NCI-H1694 treated with DMSO at 0.1 percent for 48 hours (cell line): ENCODE measurements around the gene TTC7B.
"Not testable (repeated sequence)": the region's sequence is repeated elsewhere in the genome, so short reads cannot be mapped to it uniquely, and the experiment has no call there.

Source experiments
- DNase-seq: peaks from one replicate; lab custom pipeline; 2025; lab: John Stamatoyannopoulos, UW

The TTC7B gene

GRCh38 chr14:90544971-90545370 is 271.3 kb downstream of the TTC7B start:
- DNase-seq, result no peak

DNA sequence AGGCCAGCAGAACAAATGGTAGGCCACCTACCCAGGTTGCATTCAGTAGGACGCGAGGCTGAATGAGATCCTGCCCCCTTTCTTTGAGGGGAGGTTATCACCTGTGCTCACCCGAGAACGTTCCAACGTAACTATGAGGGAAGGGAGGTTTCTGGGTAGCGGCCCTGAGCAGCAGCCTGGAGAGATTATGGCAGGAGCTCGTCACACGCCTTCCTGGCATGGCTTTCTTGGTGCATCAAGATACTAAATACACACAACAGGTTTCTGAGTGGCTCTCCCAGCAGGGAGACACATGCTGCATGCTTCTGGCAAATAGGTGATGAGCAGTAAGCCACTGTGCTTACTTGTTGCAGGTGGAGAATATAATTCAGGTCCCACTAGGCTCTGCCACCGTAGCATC is 271.7 kb downstream of the TTC7B start:
- DNase-seq, result no peak

GRCh38 chr14:90543876-90544275 is 272.4 kb downstream of the TTC7B start:
- DNase-seq, result no peak

DNA sequence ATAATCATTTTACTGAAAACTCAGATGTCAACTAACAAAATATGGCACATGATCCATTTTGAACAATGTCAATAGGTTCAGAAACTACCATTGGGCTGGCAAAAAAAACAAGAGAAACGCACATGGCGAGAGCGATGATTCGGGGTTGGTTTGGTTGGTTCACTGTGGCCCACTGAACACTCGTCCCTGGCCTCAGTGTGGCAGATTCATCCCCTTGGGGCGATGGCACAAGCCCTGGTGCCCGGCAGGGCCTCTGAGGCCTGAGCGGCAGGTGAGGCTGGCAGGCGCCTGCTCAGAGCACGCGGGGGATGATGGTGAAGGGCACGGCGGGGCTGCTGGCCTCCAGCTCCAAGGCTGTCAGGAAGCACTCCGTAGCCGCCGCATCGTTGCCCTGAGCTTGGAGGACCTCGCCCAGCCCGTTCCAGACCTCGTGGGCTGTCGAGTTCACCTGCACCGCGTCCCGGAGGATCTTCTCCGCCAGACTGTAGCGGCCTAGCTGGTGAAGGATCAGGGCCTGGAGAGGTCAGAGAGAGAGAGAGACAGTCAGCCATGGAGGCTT is 275.1 kb downstream of the TTC7B start:
- DNase-seq, result no peak

DNA sequence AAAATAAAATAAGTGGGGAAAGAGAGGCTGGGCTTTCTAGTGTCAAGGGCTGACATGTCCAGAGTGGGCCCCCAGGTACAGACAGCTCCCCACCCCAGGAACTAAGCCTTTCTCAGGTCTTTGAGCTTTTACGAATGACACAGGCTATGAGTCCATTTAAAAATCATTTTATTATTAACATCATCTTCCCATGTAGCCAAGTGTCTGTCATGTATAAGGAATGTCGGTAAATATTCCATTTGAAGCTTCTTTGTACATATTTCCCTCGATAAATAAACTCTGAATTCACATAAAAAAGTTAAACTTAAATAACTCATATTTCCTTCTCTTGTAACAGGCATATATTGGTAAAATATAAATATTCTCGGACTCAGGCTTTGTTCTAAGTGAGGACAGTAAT is 275.8 kb downstream of the TTC7B start:
- no peak for DNase-seq

GRCh38 chr14:90539996-90540395 is 276.2 kb downstream of the TTC7B start:
- DNase-seq, result no peak

GRCh38 chr14:90539496-90539775 is 276.8 kb downstream of the TTC7B start:
- no peak for DNase-seq

- DNase-seq, result no peak
Observed at GRCh38 chr14:90538716-90539495, 277.3 kb downstream of the TTC7B start.

- no peak for DNase-seq
Observed at GRCh38 chr14:90538095-90538494, 278.1 kb downstream of the TTC7B start.

DNA sequence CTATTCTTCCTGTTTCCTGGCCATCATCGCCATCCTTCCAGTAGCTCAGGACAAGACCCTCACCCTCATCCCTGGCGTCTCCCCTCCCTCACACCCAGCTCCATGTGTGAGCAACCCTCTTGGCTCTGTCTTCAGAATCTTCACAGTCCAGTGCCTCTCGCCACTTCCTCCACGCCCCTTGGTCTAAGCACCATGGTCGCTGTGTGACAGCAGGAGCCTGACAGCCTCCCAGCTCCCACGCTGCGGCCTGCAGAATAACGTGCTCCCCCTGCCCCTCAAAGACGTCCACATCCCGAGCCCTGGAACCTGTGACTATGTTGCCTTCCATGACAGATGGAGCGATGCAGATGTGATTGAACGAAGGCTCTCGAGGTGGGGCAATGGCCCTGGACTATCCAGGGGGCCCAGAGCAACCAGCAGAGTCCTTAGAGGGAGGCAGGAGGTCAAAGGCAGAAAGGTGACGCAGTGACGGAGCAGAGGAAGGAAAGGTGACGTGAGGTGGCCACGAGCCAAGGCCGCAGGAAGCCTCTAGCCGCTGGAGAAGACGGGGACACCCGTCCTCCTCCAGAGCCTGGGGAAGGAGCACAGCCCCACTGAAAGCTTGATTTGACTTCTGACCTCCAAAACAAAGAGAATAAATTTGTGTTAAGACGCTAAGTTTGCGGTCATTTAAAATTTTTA is 279.6 kb downstream of the TTC7B start:
- no peak for DNase-seq

GRCh38 chr14:90536092-90536491 is 280.1 kb downstream of the TTC7B start:
- DNase-seq, result no peak

- DNase-seq, result no peak
Observed at GRCh38 chr14:90535556-90536090, 280.6 kb downstream of the TTC7B start.

- DNase-seq, result no peak
Observed at GRCh38 chr14:90534838-90535555, 281.2 kb downstream of the TTC7B start.

DNA sequence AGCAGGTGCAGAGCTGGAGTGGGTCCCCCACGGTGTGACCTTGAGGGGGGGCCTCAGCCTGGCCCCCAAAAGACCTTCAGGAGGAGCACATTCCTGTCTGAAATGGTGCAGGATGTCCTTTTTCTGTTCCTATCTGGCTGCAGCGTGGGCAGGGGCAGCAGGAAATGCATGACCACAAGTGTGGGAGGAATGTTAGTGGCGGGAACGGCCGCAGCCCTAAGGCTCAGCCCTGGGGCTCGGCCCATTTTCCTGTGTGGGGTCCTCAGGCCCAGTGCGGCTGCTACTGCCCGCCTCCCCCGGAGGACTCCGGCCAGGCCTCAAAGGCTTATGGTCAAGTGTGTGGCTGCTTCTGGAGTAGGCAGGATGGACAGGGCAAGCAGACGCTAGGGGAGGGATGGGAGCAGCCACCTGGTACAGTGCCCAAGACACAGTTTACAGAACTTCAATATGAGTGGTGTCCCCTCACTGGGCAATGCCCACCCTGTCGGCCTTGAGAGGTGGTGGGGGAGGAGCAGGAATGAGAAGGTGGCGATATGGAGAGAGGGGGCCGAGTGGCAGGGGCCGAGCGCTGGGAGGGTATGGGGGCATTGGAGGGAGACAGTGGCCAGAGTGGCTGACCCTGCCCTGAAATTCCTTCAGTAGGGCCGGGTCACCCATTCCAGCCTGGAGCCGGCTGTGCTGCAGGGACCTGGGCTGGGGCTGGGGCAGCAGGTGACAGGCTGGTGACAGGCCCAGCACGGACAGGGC is 282.0 kb downstream of the TTC7B start:
- DNase-seq, result no peak

DNA sequence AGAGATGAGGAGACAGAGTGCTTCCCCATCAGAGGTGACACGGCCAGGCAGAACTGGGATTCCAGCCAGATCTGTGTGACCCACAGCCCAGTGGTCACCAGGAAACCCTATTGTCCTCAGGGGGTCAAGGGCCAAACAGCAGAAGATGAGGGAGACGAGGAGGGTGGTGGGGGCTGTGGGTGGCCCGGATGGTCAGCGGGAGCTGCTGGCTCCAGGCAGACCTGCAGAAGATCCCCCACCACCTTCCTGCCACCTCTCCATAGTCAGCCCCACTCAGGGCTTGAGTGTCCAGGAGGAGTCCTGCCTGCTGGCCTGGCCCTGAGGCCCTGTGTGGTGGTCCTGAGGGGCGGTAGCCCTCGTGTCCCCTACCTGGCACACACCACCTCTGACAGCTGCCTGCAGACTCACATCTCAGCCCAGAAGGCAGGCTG is 282.6 kb downstream of the TTC7B start:
- no peak for DNase-seq

GRCh38 chr14:90532826-90533525 is 283.3 kb downstream of the TTC7B start:
- no peak for DNase-seq

DNA sequence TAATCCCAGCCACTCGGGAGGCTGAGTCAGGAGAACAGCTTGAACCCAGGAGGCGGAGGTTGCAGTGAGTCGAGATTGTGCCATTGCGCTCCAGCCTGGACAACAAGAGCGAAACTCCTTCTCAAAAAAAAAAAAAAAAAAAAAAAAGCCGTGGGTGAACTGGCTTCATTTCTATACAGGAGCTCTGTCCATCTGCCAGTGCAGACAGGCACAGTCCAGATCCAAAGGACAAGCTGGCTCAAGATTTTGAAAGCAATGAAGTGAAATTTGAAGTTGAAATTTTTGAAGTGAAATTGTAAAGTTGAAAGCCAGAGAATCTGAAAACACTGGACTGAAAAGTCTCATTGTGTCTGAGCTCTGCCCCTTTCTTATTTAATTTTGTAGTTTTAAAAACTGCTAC is 284.7 kb downstream of the TTC7B start:
- DNase-seq, result no peak

- no peak for DNase-seq
Observed at GRCh38 chr14:90530523-90530922, 285.7 kb downstream of the TTC7B start.

DNA sequence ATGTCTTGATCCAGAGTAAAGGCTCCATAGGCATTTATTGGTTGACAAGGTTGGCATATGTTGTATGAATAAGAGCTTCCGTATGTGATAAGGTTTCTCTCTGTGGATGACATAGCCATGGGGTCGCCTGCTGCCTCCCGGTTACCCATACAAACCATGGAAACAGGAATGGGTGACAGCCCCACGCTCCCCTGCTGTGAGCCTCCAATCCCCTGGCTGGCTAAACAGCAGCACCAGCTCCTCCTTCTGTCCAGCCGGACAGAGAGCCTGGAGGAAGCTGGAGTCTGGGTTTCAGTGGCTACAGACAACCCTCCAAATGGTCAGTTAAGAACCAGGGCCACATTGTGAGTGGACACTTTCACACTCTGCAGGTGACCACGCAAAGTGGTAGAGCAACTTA is 288.3 kb downstream of the TTC7B start:
- no peak for DNase-seq

GRCh38 chr14:90526536-90526935 is 289.7 kb downstream of the TTC7B start:
- DNase-seq, result not testable (repeated sequence)

- not testable (repeated sequence) for DNase-seq
Observed at GRCh38 chr14:90525353-90526028, 290.7 kb downstream of the TTC7B start.
